Measurements from ENCODE around the gene PIPOX.

Gene PIPOX

GRCh38 chr17:29036584-29036983 lies 6.4 kb upstream of the PIPOX start:
- Mint-ChIP-seq H3K4me3 (no peak overlapping the region), H3K36me3 (ENCODE audit: low read depth) (no peaks in the 10 kb centered on the region), H3K27ac (no peak overlapping the region), H3K9me3 (no peaks in the 10 kb centered on the region), H3K4me1 (ENCODE audit: low read depth) (no peaks in the 10 kb centered on the region), H3K27me3 (peaks cover 37% of the 10 kb centered on the region)

- Mint-ChIP-seq H3K27ac (no peak overlapping the region), H3K4me3 (no peak overlapping the region), H3K9me3 (no peaks in the 10 kb centered on the region), H3K36me3 (ENCODE audit: low read depth) (no peaks in the 10 kb centered on the region), H3K4me1 (ENCODE audit: low read depth) (peaks cover 6% of the 10 kb centered on the region), H3K27me3 (peaks cover 27% of the 10 kb centered on the region)
Observed at GRCh38 chr17:29037739-29038084, 5.2 kb upstream of the PIPOX start.

- no peaks in the 10 kb centered on the region for H3K9me3 Mint-ChIP-seq
- H3K27ac Mint-ChIP-seq, result no peak overlapping the region
- H3K4me3 Mint-ChIP-seq, result no peak overlapping the region
- H3K27me3 Mint-ChIP-seq, result peaks cover 22% of the 10 kb centered on the region
- H3K4me1 Mint-ChIP-seq (ENCODE audit: low read depth), result peaks cover 8% of the 10 kb centered on the region
- no peaks in the 10 kb centered on the region for H3K36me3 Mint-ChIP-seq (ENCODE audit: low read depth)
Observed at GRCh38 chr17:29038085-29038795, 4.7 kb upstream of the PIPOX start.

GRCh38 chr17:29039764-29040598 lies 3.0 kb upstream of the PIPOX start:
- Mint-ChIP-seq H3K4me3 (no peak overlapping the region), H3K27me3 (peaks cover 6% of the 10 kb centered on the region), H3K36me3 (ENCODE audit: low read depth) (no peaks in the 10 kb centered on the region), H3K4me1 (ENCODE audit: low read depth) (peaks cover 11% of the 10 kb centered on the region), H3K27ac (no peak overlapping the region), H3K9me3 (no peaks in the 10 kb centered on the region)

- Mint-ChIP-seq H3K4me1 (ENCODE audit: low read depth) (peaks cover 16% of the 10 kb centered on the region), H3K27me3 (peaks cover 3% of the 10 kb centered on the region), H3K4me3 (no peak overlapping the region), H3K27ac (no peak overlapping the region), H3K9me3 (no peaks in the 10 kb centered on the region), H3K36me3 (ENCODE audit: low read depth) (no peaks in the 10 kb centered on the region)
Observed at GRCh38 chr17:29041091-29041490, 1.9 kb upstream of the PIPOX start.

GRCh38 chr17:29041571-29041970 lies 1.4 kb upstream of the PIPOX start:
- peaks cover 16% of the 10 kb centered on the region for H3K4me1 Mint-ChIP-seq (ENCODE audit: low read depth)
- H3K9me3 Mint-ChIP-seq, result no peaks in the 10 kb centered on the region
- H3K4me3 Mint-ChIP-seq, result no peak overlapping the region
- H3K27ac Mint-ChIP-seq, result no peak overlapping the region
- H3K36me3 Mint-ChIP-seq (ENCODE audit: low read depth), result no peaks in the 10 kb centered on the region
- H3K27me3 Mint-ChIP-seq, result peaks cover 3% of the 10 kb centered on the region

- Mint-ChIP-seq H3K4me3 (no peak overlapping the region), H3K4me1 (ENCODE audit: low read depth) (peaks cover 16% of the 10 kb centered on the region), H3K36me3 (ENCODE audit: low read depth) (no peaks in the 10 kb centered on the region), H3K9me3 (no peaks in the 10 kb centered on the region), H3K27ac (no peak overlapping the region), H3K27me3 (peaks cover 3% of the 10 kb centered on the region)
Observed at GRCh38 chr17:29042026-29042678, 789 bp upstream of the PIPOX start.

GRCh38 chr17:29043539-29044145 lies 701 bp downstream of the PIPOX start:
- no peak overlapping the region for H3K27ac Mint-ChIP-seq
- peaks cover 21% of the 10 kb centered on the region for H3K4me1 Mint-ChIP-seq (ENCODE audit: low read depth)
- no peaks in the 10 kb centered on the region for H3K9me3 Mint-ChIP-seq
- peaks cover 3% of the 10 kb centered on the region for H3K27me3 Mint-ChIP-seq
- H3K36me3 Mint-ChIP-seq (ENCODE audit: low read depth), result no peaks in the 10 kb centered on the region
- no peak overlapping the region for H3K4me3 Mint-ChIP-seq

- no peaks in the 10 kb centered on the region for H3K9me3 Mint-ChIP-seq
- H3K27ac Mint-ChIP-seq, result no peak overlapping the region
- peaks cover 21% of the 10 kb centered on the region for H3K4me1 Mint-ChIP-seq (ENCODE audit: low read depth)
- H3K4me3 Mint-ChIP-seq, result no peak overlapping the region
- peaks cover 3% of the 10 kb centered on the region for H3K27me3 Mint-ChIP-seq
- H3K36me3 Mint-ChIP-seq (ENCODE audit: low read depth), result no peaks in the 10 kb centered on the region
Observed at GRCh38 chr17:29045026-29045425, 2.1 kb downstream of the PIPOX start.

GRCh38 chr17:29045734-29046472 lies 3.0 kb downstream of the PIPOX start:
- Mint-ChIP-seq H3K36me3 (ENCODE audit: low read depth) (no peaks in the 10 kb centered on the region), H3K4me1 (ENCODE audit: low read depth) (peaks cover 21% of the 10 kb centered on the region), H3K9me3 (no peaks in the 10 kb centered on the region), H3K27me3 (peaks cover 3% of the 10 kb centered on the region), H3K27ac (peak overlapping the region; percentile 49), H3K4me3 (no peak overlapping the region)

GRCh38 chr17:29046473-29046839 lies 3.5 kb downstream of the PIPOX start:
- Mint-ChIP-seq H3K4me3 (no peak overlapping the region), H3K9me3 (no peaks in the 10 kb centered on the region), H3K4me1 (ENCODE audit: low read depth) (peaks cover 21% of the 10 kb centered on the region), H3K27ac (no peak overlapping the region), H3K36me3 (ENCODE audit: low read depth) (no peaks in the 10 kb centered on the region), H3K27me3 (peaks cover 3% of the 10 kb centered on the region)

GRCh38 chr17:29048440-29049368 lies 5.8 kb downstream of the PIPOX start:
- Mint-ChIP-seq H3K27ac (no peak overlapping the region), H3K9me3 (no peaks in the 10 kb centered on the region), H3K27me3 (peaks cover 3% of the 10 kb centered on the region), H3K36me3 (ENCODE audit: low read depth) (no peaks in the 10 kb centered on the region), H3K4me1 (ENCODE audit: low read depth) (peaks cover 10% of the 10 kb centered on the region), H3K4me3 (no peak overlapping the region)

- Mint-ChIP-seq H3K4me3 (no peak overlapping the region), H3K27ac (no peak overlapping the region), H3K27me3 (peaks cover 3% of the 10 kb centered on the region), H3K4me1 (ENCODE audit: low read depth) (peaks cover 10% of the 10 kb centered on the region), H3K36me3 (ENCODE audit: low read depth) (no peaks in the 10 kb centered on the region), H3K9me3 (no peaks in the 10 kb centered on the region)
Observed at GRCh38 chr17:29049541-29050145, 6.7 kb downstream of the PIPOX start.
